Transverse colon (tissue), 4 donors: ENCODE results near the gene C8A.

Source experiments
- POLR2A ChIP-seq: fragments of 450-650 bp; IDR thresholded peaks from one replicate; pipeline ENCODE4 v1.6.1; 2016; ENCODE audit warnings: antibody characterized with exemption, mild to moderate bottlenecking, moderate library complexity
- POLR2AphosphoS5 ChIP-seq, 3 donors: sonication (generic); formaldehyde crosslinking; IDR thresholded peaks; one replicate each; pipeline ENCODE4 v1.6.1; 2016; ENCODE audit warnings: antibody characterized with exemption in 3 of 3
- TF ChIP-seq, protein P1 (sequence below), 5 experiments: fragments of 200-600 bp in 3 of 5; fragments of 450-650 bp in 2 of 5; sonication (generic) in 3 of 5; IDR thresholded peaks; 1 replicate in 2 of 5; 2 replicates in 3 of 5; pipeline ENCODE4 v1.5.1; 2016 to 2017; ENCODE audit warnings: antibody characterized with exemption in 5 of 5, inconsistent platforms in 3 of 5, mild to moderate bottlenecking in 2 of 5, moderate library complexity in 1 of 5

DNA sequence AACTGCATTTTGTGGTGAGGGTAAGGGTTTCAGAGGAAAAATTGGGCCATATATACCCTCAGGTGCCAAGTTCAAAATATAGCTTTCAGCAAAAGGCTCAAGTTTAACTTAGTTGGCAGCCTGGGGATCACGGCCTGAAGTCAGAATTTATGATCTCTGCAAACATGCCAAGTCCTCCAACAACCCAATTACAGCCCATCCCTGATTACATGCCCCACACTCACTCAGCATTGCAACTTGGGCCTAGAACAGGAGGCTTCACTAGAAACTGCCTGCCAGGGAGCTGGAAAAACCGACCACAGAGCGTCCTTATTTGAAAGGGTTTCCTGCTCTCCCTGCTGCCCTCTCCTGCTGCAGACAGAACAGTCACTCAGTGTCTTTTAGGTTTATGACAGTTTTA is 47.8 kb upstream of the C8A start:
- TF ChIP-seq, protein P1, sequence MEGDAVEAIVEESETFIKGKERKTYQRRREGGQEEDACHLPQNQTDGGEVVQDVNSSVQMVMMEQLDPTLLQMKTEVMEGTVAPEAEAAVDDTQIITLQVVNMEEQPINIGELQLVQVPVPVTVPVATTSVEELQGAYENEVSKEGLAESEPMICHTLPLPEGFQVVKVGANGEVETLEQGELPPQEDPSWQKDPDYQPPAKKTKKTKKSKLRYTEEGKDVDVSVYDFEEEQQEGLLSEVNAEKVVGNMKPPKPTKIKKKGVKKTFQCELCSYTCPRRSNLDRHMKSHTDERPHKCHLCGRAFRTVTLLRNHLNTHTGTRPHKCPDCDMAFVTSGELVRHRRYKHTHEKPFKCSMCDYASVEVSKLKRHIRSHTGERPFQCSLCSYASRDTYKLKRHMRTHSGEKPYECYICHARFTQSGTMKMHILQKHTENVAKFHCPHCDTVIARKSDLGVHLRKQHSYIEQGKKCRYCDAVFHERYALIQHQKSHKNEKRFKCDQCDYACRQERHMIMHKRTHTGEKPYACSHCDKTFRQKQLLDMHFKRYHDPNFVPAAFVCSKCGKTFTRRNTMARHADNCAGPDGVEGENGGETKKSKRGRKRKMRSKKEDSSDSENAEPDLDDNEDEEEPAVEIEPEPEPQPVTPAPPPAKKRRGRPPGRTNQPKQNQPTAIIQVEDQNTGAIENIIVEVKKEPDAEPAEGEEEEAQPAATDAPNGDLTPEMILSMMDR (IDR thresholded peaks at IDR 0.05) = no peak
- no peak for TF ChIP-seq POLR2A
- no peak for TF ChIP-seq POLR2AphosphoS5 (IDR thresholded peaks at IDR 0.05)
